ENCODE measurements around the gene CEBPA.
A peak's percentile ranks its signal among the peaks of the same experiment; 100 is the strongest.

Gene CEBPA

DNA sequence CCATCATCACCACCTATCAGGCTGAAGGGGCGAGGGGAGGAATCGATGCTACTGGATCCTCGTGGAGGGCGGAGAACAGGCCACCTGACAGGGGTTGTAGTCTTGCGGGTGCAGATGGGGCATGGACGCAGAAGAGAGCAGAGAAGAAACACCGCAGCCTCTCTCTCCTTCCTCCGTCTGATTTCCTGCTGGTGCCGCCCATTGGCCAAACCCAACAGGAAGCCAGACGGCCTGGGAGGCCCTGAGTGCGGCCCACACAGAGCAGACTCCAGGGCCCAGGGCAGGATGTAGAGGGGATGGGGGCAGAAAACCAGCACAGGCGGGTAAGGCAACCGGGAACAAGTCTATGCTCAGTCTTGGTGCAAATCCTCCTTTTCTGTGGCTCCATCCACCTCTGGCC lies 15.4 kb downstream of the CEBPA start:
- DNase-seq: no peak

DNA sequence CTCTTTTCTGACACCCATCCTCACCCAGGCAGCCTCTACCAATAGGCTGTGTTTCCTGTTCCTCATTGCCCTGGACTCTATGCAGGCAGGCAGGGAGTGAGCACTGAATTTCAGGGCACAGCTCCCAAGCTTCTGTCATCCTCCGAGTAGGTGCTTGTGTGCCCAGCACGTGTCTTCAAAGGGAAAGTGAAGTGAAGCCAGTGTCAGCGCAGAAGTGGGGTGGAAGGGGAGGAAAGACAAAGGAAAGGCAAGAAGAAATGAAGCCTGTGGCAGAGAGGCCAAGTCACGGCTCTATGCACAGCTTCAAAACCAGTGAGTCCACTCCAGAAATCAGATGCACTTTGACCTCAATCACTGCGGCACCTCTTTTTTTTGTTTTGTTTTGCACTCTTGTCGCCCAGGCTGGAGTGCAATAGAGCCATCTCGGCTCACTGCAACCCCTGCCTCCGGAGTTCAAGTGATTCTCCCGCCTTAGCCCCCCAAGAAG lies 16.9 kb downstream of the CEBPA start:
- DNase-seq: no peak

DNA sequence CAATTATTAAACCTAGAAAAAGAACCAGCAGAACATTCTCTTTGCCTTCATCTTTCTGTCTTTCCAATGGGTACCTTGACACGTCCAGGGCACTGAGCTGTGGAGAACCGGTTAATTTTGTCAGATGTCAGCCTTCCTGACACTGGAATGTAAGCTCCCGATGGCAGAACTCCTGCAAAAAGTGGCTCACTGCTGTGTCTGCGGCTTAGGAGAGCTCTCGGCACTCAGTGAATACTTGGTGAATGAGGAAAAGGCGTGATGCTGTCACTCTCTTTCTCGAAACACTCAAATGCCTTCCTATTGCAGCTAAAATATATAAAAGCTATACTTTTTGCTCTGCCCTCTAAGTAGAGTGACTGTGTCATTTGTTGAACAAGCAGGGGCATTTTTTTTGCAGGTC lies 17.6 kb downstream of the CEBPA start:
- DNase-seq: no peak

DNA sequence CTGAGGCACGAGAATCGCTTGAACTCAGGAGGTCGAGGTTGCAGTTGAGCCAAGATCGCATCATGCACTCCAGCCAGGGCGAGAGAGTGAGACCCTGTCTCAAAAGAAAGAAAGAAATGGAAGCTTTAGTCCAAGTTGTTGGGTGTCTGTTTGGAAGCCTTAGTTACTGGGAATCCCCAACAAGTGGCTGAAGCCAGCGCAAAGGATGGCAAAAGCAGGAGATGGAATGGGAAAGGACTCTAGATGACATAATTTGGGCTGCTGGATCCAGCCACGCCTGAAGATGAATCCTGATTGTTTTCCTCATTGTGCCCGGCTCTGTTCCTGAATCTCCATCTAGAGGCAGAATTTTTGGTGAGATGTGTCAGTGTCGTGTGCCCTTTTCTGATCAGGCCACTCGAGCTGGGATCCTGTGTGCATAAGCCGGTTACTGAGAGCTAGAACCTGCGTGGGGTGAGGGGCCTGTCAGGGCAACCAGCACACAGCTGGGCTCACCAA lies 18.1 kb downstream of the CEBPA start:
- no peak for DNase-seq

DNA sequence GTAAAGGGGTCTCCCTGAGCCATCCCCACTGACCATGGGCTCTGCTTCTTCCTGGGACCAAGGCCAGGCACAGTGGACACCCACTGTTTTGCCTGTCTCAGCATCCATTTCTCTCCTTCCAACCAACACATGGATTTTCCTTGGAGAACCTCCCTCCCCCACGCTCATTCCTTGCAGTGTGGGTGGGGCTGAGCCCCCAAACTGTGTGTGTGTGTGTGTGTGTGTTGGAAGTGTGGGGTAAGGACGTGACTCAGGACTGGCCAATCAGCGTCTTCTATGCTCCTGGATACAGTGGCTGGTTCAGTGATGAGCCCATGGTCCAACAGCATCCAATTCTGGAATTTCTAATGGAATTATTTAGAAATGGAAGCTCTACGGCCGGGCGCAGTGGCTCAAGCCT lies 18.7 kb downstream of the CEBPA start:
- peak; percentile 16 for DNase-seq

DNA sequence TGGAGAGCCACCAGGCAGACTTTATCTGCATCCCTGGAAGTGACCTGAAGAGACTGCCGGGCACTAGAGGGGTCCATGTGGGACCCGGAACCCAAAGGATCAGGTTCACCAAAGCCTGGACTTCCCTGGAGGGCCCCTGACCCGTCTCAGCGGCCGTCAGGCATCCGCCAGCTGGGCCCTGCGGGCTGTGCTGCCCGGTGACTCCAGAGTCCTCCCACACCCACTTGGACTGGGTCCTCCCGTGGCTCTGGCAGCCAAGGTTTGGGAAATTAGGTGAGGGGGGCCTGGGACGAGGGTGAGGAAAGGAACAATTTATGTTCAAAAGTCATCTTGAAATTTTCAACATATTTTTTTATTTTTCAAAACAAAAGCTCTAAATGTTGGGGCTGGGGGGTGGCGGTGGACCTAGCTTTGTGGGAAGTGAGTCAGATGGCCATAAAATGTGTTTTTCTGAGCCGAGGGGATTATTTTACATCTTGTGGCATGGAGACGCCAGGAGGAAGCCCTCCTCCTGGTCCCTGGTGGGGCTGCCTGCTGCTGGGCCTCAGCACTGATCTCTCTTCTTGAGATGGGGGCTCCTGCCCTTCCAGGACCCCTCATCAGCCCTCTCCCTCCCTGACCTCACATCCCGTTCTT lies 20.2 kb downstream of the CEBPA start:
- DNase-seq: peak; percentile 57

DNA sequence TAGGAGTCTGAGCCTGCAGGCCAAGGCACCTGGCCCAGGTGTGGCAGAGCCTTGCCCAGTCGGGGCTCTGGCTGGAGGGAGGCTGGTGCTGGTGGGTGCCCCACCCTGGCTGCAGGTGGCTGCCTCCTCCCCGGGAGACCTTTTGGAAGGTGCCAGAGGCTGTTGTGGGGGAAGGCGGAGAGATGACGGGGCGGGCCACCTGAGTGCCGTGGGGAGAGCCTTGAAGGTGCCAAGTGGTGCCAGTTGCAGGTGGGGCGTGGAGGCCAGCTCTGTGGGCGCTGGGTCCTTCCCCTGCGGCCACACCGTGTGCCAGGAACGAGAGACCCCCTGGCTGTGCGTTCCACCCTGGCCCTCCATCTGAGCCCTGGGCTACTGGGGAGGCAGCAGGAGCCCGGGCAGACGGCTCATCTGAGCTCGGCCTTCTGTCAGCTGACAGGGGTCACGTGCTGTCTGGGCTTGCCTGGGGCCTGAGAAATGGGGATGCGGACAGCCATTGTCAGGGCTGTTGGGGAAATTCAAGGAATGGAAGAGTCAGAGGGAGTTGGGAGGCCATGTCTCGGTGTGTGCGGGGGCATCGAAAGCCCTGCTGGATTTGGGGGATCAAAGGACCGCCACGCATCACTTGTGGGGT lies 20.9 kb downstream of the CEBPA start:
- no peak for DNase-seq

DNA sequence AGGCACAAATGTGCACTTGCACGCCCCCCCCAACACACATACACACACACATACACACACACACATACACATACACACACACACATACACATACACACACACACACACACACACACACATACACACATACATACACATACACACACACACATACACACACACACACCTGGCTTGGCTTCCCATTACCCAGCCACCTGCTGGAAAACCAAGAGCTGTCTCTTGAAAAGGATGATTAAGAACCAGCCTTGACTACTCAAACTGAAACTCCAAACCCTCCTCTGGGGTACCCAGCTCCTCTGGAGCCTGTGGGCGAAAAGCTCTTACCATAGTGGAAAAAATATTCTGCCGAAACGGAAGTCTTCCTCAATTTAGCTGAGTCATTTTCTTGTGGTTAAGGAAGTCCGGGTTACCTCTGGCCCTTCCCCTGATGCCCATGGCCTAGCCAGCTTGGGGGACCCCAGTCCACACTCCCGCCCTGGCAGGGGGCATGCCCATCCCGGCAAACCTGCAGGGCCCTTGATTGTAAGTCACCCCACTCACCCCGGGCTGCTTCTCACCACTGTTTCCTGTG lies 21.9 kb downstream of the CEBPA start:
- DNase-seq: no peak

DNA sequence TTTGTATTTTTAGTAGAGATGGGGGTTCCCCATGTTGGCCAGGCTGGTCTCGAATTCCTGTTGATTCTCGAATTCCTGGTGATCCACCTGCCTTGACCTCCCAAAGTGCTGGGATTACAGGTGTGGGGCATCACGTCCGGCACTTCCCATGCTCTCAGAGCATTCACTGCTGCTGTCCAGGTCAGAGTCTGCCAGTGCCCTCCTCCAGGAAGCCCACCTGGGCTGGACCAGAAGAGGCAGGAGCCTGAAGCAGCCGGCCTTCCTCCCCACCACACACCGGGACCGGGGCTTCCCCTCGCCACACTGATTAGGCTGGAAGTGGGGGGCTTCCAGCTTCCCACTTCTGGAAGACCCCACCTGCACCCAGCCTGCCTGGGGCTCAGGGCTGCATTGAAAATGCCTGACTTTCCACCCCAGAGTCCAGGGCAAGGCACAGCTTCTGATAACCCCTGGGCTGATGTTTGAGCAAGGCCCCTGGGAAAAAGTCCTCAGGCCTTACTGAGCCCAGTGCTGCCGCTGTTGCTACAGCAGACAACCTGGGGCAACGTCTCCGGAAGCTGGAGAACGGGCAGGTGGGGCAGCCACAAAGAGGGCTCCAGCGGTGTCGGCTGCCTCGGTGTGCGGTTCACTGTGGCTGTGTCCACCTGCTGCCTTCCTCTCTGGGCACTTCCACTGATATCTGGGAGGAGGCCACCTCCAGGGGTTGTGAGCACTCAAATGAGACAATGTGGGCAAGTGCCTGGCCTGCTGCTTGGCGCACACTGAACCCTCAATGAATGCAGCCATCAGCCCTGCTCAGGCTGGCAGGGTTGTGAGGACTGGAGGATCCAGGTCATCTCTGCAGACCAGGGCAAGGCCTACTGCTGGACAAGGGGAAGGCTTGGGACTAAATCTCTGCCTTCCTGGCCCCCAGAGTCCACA lies 22.6 kb downstream of the CEBPA start:
- DNase-seq: no peak

DNA sequence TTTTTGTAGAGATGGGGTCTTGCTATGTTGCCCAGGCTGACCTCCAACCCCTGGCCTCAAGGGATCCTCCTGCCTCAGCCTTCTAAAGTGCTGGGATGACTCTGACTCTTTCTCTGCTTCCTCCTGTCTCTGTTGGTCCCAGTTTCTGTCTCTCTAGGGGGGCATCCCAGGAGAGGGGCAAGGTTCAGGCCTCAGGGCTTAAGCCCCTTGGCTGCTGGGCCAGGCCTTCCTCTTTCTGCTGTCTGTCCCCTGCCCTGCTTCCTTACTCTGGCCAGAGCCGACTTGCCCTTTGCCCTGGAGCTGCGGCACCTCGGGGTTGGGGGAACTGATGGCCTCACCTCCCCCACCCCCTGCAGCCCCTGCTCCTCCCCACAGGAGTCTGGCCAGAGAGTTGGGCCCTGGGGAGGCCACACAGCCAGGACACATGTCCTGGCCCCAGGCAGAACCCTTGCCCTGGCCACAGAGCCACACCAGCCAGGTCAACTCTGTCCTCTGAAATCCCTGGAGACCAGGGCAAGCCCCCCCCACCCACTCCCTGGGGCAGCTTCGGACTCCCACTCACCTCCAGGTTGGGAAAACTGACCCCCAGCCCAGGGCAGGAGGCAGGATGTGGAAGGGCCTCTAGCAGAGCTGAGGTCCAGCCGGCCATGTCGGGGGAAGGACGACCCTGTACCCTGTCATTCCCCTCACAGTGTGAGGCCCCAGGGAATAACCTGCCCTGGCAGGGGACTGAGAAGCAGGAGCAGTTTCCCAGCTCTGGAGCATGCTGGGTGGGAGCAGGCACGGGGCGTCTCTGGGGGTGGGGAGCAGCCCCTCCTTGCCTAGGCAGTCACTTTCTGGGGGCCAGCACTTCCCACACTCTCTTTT lies 23.7 kb downstream of the CEBPA start:
- no peak for DNase-seq

DNA sequence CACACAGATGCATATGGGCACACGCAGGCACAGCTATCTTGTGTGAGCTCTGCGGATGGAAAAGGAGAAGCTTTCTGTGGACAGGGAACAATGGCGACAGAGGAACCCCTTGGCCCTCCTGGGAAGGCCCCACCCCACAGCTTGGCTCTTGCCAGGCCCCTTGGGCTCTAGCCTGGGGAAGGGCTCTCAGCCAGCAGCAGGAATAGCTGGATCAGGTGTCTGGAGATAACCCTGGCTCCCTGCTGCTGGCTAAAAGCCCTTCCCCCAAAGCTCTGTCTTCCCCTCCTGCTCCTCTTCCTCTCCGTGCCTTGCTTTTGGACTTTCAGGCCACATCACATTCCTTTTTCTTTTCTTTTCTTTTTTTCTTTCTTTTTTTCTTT lies 24.3 kb downstream of the CEBPA start:
- no peak for DNase-seq

DNA sequence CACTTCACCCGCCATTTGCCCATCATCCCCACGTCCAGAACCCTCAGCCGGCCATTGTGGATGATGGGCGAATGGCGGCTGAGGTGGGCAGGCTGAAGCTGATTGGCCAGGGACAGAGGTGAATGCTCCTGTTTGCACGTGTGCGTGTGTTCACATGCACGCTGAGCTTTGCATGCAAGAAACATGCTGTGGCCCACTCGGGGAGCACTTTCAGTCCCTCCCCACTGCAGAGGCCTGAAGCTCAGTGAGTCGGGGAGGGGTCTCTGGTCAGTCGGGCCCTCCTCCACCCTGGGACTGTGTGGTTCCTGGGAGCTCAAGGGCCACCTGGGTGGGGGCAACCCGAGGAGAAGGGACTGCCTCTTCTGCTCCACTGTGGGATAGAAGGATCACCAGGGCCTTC lies 24.9 kb downstream of the CEBPA start:
- no peak for DNase-seq

DNA sequence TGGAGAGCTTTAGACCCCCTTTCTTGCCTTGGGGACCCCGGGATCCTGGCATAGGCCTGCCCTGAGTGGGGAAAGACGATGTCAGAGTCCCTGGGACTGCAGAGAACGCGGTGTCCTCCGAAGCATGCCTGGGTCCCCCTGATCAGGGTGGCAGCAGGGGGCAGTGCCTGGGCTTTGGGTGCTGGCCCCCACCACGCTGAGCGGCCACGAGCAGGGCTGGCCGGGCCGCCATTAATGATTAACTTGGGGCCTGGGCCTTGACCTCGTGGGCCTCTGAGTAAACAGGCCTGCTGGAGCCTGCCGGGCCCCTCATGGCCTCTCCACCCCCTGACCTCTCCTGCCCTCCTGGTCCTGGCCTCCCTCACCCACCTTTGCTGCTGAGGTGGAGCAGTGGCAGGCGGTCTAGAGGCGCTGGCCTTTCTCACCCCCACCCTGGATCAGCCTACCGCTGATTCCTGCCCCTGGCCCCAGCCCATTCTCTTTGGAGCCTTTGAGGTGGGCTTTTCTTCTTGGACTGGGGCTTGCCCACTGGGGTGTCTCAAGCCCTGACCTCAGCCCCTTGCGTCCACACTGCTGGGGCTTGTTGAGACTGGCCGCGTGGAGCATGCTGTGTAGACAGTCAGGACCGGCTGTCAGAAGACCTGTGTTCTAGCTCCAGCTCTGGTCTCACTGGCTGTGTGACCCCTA lies 26.3 kb downstream of the CEBPA start:
- no peak for DNase-seq

DNA sequence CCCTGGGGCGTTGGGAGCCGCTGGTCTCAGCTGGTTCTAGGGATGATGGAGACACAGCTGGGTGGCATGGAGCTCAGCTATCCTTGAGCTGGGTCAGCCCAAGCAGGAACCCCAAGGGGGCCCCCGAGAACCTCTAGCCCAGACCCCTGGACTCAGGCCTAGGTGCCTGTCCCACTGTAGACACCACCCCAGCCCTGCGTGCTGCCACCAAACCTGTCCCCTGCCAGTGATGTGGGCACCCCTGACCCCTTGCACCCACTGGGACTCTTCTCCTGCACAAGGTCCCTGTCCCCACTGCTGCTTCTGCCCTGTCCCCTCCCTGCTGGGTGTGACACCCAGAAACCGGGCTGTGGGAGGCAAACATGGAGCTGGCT lies 26.8 kb downstream of the CEBPA start:
- DNase-seq: no peak

DNA sequence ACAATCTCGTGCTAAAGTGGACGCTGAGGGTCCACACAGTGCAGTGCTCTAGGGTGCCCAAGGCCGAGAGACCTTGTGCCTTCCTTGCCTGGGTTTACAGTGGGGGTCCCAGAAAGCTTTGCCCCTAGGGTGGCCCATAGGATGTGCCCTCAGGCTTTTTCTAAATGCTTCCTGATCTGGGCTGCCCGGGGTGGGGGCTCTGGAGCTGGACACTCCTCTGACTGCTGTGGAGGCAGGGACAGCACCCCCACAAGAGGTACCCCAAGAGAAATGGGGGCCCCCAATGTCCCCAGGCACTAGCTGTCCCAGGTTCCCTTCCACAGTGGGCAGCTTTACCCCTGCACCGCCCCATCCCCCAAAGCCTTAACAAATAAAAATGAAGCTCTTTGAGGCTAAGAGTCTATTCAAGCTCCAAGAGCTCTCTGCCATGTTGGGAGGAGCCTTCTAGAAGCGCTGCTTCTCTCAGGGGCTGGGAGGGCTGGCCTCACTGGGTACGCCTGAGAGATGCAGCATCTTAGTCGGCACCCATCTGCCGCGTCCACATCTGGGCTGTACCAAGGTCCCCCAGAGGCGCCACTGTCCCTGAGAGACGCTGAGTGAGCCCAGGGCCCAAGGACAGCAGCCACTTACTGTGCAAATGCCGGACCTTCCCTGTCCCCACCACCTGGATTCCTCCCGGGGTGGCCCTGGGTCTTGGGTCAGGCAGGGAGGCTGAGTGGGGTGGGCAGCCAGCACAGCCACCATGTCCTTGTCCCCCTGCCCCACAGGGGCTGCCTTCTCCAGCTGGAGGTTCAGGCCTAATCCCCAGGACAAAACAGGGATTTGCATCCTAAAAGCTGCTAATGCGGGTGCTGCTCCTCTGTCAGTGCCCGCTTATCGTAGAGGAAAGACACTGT lies 27.4 kb downstream of the CEBPA start:
- DNase-seq: no peak

DNA sequence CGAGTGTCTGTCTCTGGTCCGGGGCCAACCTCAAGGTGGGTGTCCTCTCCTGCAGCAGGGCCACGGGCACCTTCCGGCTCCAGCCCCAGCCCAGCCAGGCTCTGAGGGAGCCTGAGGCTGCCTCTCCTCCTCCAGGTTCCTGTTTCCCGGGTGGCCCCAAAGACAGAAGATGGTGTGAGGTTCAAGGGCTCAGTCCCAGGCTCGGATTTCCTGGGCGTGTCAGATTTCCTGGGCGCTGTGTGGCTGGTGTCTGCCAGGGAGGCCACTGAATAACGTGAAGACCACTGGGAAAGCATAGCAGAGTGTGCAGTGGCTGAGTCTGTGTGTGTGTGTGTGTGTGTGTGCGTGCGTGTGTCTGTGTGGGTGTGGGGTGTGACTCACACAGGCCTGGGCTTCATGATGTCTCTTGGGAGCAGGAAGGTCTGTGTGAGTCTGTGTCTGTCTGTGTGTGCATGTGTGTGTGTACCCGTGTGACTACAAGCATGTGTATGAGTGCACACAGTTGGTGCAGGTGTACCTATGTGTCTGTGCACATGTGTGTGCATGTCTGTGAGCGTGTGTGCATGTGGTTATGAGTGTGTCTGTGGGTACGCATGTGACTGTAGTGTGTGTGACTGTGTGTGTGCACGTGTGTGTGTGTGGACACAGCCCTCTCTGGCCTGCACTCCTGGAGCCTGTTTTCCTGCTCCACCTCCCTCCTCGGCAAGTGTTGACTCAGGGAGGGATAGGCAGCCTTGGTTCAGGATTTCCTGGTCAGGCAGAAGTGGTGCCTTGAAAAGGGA lies 28.3 kb downstream of the CEBPA start:
- DNase-seq: peak; percentile 91

DNA sequence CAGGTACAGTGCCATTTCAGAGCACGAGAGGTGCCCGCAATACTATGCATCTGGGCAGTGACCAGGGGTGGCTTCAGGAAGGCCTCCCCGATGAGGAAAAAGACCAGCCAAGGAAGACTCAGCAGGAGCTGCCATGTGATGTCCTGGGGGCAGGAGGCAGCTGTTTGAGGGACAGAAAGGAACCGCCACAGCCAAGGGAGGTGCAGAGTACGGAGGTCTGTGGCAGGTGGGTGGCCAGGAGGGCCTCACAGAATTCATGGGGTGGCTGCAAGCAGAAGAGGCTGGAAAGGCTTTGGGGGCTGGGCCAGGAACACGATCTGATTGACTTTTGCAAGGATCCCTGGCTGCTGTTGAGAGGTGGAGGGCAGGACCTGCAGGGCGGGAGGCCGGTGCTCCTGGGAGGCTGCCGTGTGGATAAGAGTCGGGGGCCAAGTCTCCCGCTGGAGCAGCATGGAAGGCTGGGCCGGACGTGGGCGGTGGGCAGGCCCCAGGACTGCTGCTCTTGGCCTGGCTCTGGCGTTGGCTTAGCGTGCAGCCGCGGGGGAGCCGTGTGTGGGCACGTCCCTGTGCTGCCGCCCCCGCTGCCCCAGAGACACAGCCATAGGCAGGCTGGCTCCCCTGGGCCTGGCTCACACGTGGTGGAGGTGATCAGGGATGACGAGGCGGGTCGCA lies 29.1 kb downstream of the CEBPA start:
- DNase-seq: no peak

DNA sequence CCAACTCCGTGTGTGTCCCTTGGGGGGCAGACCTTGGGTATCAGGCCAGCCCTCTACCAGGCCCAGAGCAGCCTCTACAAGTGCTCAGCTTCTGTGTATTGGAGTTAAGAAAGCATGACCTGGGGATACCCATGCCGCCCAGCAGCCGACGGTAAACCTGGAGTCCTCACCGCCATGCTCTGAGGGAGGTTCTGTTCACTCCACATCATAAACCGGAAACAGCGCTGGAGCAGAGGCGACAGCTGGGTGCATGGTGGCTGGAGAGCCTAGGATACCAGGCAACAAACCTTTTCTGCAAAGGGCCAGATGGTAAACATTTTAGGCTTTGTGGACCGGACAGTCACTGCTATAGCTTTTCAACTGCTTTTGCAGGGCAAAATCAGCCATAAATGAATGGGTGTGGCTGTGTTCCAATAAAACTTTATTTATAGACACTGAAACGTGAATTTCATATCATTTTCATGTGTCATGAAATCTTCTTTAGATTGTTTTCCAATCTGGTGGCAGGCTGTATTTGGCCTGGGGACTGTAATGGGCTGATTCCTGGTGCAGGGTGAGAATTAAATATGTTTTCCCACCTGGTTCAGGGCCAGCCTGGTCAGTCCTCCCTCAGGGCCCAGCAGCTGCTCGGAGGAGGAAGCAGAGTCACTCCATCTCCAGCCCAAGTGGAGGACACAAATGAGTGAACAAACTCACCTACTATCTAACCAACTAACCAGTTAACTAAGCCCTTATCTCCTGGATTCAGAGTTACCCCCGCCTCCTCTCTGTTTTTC lies 30.9 kb downstream of the CEBPA start:
- DNase-seq: no peak
